ENCODE data around the gene PLXNA2.

DNA sequence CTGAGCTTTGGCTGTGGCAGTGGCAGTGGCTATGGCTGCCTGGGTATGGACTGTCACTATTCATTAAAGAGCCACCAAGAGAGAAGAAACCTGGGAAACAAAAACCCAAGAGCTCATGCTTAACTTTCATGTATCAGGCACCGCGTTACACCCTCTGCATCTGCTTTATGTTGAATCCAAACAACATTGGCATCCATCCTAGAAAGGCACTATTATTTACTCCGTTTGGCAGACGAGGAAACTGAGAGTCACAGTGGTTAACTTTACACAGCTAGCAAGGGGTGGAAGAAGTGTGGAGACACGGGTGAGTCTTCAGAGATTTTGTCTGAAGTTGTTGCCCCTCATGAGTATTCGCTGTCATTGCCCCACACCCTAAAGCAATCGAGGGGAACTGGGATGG lies 63.8 kb downstream of the PLXNA2 start:
- TF ChIP-seq, protein P1, sequence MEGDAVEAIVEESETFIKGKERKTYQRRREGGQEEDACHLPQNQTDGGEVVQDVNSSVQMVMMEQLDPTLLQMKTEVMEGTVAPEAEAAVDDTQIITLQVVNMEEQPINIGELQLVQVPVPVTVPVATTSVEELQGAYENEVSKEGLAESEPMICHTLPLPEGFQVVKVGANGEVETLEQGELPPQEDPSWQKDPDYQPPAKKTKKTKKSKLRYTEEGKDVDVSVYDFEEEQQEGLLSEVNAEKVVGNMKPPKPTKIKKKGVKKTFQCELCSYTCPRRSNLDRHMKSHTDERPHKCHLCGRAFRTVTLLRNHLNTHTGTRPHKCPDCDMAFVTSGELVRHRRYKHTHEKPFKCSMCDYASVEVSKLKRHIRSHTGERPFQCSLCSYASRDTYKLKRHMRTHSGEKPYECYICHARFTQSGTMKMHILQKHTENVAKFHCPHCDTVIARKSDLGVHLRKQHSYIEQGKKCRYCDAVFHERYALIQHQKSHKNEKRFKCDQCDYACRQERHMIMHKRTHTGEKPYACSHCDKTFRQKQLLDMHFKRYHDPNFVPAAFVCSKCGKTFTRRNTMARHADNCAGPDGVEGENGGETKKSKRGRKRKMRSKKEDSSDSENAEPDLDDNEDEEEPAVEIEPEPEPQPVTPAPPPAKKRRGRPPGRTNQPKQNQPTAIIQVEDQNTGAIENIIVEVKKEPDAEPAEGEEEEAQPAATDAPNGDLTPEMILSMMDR (IDR thresholded peaks at IDR 0.05), result no peak
- TF ChIP-seq POLR2A (IDR thresholded peaks at IDR 0.05), result no peak
